Liver (tissue), 9 donors: Measurements from ENCODE around the gene MYCBPAP. TPM values are rescaled to one million over a fixed set of nuclear protein-coding genes. Genes with fewer than 3 reads are reported as not detected.

ENCODE experiments used
- DNase-seq: peaks from one replicate; pipeline ENCODE4 v3.0.0-alpha.2; 2017; ENCODE audit warnings: low spot score
- H3K27ac ChIP-seq, 2 donors: one replicate each; pipeline ENCODE4 v1.7.0; 2013; ENCODE audit warnings: inconsistent platforms in 2 of 2, low read length in 2 of 2, control low read depth in 1 of 2, low read depth in 1 of 2, mild to moderate bottlenecking in 1 of 2
- H3K27me3 ChIP-seq, 4 donors: one replicate each; pipeline versions ENCODE4 v1.6.1 to v1.7.0; 2013; ENCODE audit warnings: low read length in 3 of 4, inconsistent platforms in 1 of 4, mild to moderate bottlenecking in 1 of 4, moderate library complexity in 1 of 4; ENCODE audit not compliant: control insufficient read depth in 4 of 4, insufficient read depth in 4 of 4
- H3K36me3 ChIP-seq, 4 donors: one replicate each; pipeline versions ENCODE4 v1.6.1 to v1.7.0; 2013; ENCODE audit warnings: low read length in 3 of 4, mild to moderate bottlenecking in 3 of 4, low read depth in 1 of 4, moderate library complexity in 1 of 4; ENCODE audit not compliant: control insufficient read depth in 4 of 4, insufficient read depth in 3 of 4
- H3K4me1 ChIP-seq, 4 donors: one replicate each; pipeline versions ENCODE4 v1.6.1 to v1.7.0; 2013; ENCODE audit warnings: low read length in 3 of 4, mild to moderate bottlenecking in 3 of 4, moderate library complexity in 1 of 4; ENCODE audit not compliant: control insufficient read depth in 4 of 4, insufficient read depth in 4 of 4
- H3K4me3 ChIP-seq, 3 donors: one replicate each; pipeline versions ENCODE4 v1.6.1 to v1.7.0; 2013; ENCODE audit warnings: low read length in 3 of 3, control low read depth in 1 of 3, low read depth in 1 of 3, mild to moderate bottlenecking in 1 of 3
- H3K9ac ChIP-seq, 2 donors: one replicate each; pipeline ENCODE4 v1.7.0; 2013; ENCODE audit warnings: low read length in 2 of 2, mild to moderate bottlenecking in 2 of 2, moderate library complexity in 2 of 2, control low read depth in 1 of 2, low read depth in 1 of 2
- H3K9me3 ChIP-seq, 4 donors: one replicate each; pipeline versions ENCODE4 v1.6.1 to v1.7.0; 2013; ENCODE audit warnings: low read length in 3 of 4; ENCODE audit not compliant: control insufficient read depth in 4 of 4
- ATF3 ChIP-seq: IDR thresholded peaks from 2 replicates; pipeline ENCODE4 v1.6.1; 2016; ENCODE audit warnings: antibody characterized with exemption
- FOXA1 ChIP-seq: IDR thresholded peaks from 2 replicates; pipeline ENCODE4 v1.6.1; 2016; ENCODE audit warnings: antibody characterized with exemption
- FOXA2 ChIP-seq: IDR thresholded peaks from 2 replicates; pipeline ENCODE4 v1.6.1; 2016; ENCODE audit warnings: antibody characterized with exemption
- GABPA ChIP-seq, 2 donors: IDR thresholded peaks in 1 of 2; conservative IDR thresholded peaks in 1 of 2; 2 replicates each; pipeline ENCODE4 v1.6.1; 2016; ENCODE audit warnings: antibody characterized with exemption in 2 of 2, mild to moderate bottlenecking in 1 of 2, moderate library complexity in 1 of 2
- HNF4A ChIP-seq, 2 donors: conservative IDR thresholded peaks; 2 replicates each; pipeline ENCODE4 v1.6.1; 2016; ENCODE audit warnings: antibody characterized with exemption in 2 of 2, mild to moderate bottlenecking in 2 of 2
- HNF4G ChIP-seq: IDR thresholded peaks from 2 replicates; pipeline ENCODE4 v1.6.1; 2016; ENCODE audit warnings: antibody characterized with exemption
- JUND ChIP-seq, 2 donors: IDR thresholded peaks; 2 replicates each; pipeline ENCODE4 v1.6.1; 2016; ENCODE audit warnings: antibody characterized with exemption in 2 of 2
- NR2F2 ChIP-seq: IDR thresholded peaks from 2 replicates; pipeline ENCODE4 v1.6.1; 2016; ENCODE audit warnings: antibody characterized with exemption
- RAD21 ChIP-seq, 2 donors: IDR thresholded peaks; 2 replicates each; pipeline ENCODE4 v1.6.1; 2016; ENCODE audit warnings: antibody characterized with exemption in 2 of 2, mild to moderate bottlenecking in 2 of 2
- RXRA ChIP-seq, 2 donors: IDR thresholded peaks; 2 replicates each; pipeline ENCODE4 v1.6.1; 2017 to 2018; ENCODE audit warnings: antibody characterized with exemption in 2 of 2, mild to moderate bottlenecking in 1 of 2
- SP1 ChIP-seq: IDR thresholded peaks from 2 replicates; pipeline ENCODE4 v1.6.1; 2018; ENCODE audit warnings: antibody characterized with exemption, mild to moderate bottlenecking
- TAF1 ChIP-seq: conservative IDR thresholded peaks from 2 replicates; pipeline ENCODE4 v1.6.1; 2016; ENCODE audit warnings: antibody characterized with exemption, mild to moderate bottlenecking
- YY1 ChIP-seq: IDR thresholded peaks from 2 replicates; pipeline ENCODE4 v1.6.1; 2016; ENCODE audit warnings: antibody characterized with exemption, mild to moderate bottlenecking
- ZBTB33 ChIP-seq: IDR thresholded peaks from 2 replicates; pipeline ENCODE4 v1.6.1; 2016; ENCODE audit warnings: antibody characterized with exemption
- WGBS: extraction: QIAGEN DNeasy Blood & Tissue Kit; methylation state at CpG from one replicate; pipeline ENCODE4 v1.1.7; 2013; 5-methylcytosine and 5-hydroxymethylcytosine counted together
- polyA plus RNA-seq, 2 donors: library from polyadenylated mRNA; stranded (reverse) in 1 of 2; unstranded in 1 of 2; fragments of 200-250 nt in 1 of 2; fragments of >200 nt in 1 of 2; fragmentation: Nextera tagmentation in 1 of 2; extraction: Ambion mirVana in 1 of 2; gene quantifications; one replicate each; pipeline versions ENCODE4 v1.2.1 to v1.2.3, GENCODE V29; 2013 to 2015
- total RNA-seq, 2 donors: library from RNA; depleted of rRNA; stranded (reverse); fragments of >200 nt; gene quantifications; one replicate each; pipeline ENCODE4 v1.2.3, GENCODE V29; 2014
- TF ChIP-seq, protein P1 (sequence below): fragments of 150-350 bp; IDR thresholded peaks from 2 replicates; pipeline ENCODE4 v1.5.1; 2017; ENCODE audit warnings: improper control_type of control experiment, low read depth, low read length; ENCODE audit not compliant: missing input control
- TF ChIP-seq, protein P2 (sequence below): IDR thresholded peaks from 2 replicates; pipeline ENCODE4 v1.6.1; 2016; ENCODE audit warnings: antibody characterized with exemption
- TF ChIP-seq, protein P3 (sequence below): IDR thresholded peaks from 2 replicates; pipeline ENCODE4 v1.6.1; 2016; ENCODE audit warnings: antibody characterized with exemption, mild to moderate bottlenecking
- donor health status: healthy.
- donor health status: healthy.
- donor health status: healthy.
- donor health status: healthy.
- donor health status: healthy.

MYCBPAP gene
- total and polyA plus RNA-seq, 4 donors: 0.23 to 0.25 TPM; not detected in 2

DNA sequence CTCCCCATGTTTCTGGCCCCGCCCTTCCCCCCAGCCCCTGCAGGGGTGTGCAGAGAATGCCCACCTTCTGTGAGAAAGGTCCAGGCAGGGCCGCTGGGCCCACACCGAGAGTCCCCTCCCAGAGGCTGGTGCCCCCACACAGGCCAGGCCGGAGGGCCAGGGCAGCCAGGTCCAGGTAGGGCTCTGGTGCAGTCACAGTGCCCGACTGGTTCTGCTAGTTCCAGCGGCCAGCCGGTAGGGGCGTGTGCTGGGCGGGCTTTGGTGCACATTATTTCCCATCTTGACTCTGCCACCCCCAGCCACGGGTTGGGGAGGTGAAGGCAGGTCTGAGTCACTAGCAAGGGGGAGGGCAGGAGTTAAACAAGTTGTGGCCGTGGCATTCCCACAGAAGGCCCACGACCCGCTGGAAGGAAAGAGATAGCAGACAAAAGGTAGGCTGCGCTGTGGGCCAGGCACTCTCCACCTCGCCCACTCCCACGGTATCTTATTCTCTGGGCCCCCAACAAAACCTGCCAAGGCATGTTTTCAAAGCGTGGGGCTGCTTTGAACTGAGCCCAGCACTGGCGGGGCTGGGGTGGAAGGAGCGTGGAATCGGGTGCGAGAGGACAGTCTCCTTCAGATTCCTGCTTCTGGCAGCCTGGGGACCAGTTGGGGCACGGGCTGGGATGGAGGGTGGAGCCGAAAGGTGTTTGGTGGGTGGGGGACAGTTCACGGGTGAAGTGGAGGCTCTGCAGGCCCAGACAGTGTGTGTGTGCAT lies 26.2 kb downstream of the MYCBPAP start:
- Histone ChIP-seq H3K36me3 (no peaks in the 10 kb centered on the region), H3K27ac (no peak overlapping the region), H3K9ac (no peak overlapping the region), H3K27me3 (peaks cover 0 to 13% (median 4%) of the 10 kb centered on the region in 4 donors), H3K4me1 (peaks cover 1 to 13% (median 6%) of the 10 kb centered on the region in 4 donors), H3K4me3 (no peak overlapping the region), H3K9me3 (no peaks in the 10 kb centered on the region)
- TF ChIP-seq RAD21 (IDR thresholded peaks at IDR 0.05) (no peak), ZBTB33 (no peak), ATF3 (no peak), SP1 (no peak), FOXA2 (no peak), HNF4G (no peak), JUND (IDR thresholded peaks at IDR 0.05) (no peak), RXRA (IDR thresholded peaks at IDR 0.05) (no peak), TAF1 (no peak), GABPA (IDR thresholded peaks at IDR 0.05 in 1 of 2, conservative IDR thresholded peaks at IDR 0.05 in 1 of 2) (no peak), NR2F2 (no peak), FOXA1 (no peak), YY1 (no peak), HNF4A (conservative IDR thresholded peaks at IDR 0.05) (no peak)
- TF ChIP-seq, protein P1, sequence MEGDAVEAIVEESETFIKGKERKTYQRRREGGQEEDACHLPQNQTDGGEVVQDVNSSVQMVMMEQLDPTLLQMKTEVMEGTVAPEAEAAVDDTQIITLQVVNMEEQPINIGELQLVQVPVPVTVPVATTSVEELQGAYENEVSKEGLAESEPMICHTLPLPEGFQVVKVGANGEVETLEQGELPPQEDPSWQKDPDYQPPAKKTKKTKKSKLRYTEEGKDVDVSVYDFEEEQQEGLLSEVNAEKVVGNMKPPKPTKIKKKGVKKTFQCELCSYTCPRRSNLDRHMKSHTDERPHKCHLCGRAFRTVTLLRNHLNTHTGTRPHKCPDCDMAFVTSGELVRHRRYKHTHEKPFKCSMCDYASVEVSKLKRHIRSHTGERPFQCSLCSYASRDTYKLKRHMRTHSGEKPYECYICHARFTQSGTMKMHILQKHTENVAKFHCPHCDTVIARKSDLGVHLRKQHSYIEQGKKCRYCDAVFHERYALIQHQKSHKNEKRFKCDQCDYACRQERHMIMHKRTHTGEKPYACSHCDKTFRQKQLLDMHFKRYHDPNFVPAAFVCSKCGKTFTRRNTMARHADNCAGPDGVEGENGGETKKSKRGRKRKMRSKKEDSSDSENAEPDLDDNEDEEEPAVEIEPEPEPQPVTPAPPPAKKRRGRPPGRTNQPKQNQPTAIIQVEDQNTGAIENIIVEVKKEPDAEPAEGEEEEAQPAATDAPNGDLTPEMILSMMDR: no peak
- TF ChIP-seq, protein P2, sequence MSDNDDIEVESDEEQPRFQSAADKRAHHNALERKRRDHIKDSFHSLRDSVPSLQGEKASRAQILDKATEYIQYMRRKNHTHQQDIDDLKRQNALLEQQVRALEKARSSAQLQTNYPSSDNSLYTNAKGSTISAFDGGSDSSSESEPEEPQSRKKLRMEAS: no peak
- TF ChIP-seq, protein P3, sequence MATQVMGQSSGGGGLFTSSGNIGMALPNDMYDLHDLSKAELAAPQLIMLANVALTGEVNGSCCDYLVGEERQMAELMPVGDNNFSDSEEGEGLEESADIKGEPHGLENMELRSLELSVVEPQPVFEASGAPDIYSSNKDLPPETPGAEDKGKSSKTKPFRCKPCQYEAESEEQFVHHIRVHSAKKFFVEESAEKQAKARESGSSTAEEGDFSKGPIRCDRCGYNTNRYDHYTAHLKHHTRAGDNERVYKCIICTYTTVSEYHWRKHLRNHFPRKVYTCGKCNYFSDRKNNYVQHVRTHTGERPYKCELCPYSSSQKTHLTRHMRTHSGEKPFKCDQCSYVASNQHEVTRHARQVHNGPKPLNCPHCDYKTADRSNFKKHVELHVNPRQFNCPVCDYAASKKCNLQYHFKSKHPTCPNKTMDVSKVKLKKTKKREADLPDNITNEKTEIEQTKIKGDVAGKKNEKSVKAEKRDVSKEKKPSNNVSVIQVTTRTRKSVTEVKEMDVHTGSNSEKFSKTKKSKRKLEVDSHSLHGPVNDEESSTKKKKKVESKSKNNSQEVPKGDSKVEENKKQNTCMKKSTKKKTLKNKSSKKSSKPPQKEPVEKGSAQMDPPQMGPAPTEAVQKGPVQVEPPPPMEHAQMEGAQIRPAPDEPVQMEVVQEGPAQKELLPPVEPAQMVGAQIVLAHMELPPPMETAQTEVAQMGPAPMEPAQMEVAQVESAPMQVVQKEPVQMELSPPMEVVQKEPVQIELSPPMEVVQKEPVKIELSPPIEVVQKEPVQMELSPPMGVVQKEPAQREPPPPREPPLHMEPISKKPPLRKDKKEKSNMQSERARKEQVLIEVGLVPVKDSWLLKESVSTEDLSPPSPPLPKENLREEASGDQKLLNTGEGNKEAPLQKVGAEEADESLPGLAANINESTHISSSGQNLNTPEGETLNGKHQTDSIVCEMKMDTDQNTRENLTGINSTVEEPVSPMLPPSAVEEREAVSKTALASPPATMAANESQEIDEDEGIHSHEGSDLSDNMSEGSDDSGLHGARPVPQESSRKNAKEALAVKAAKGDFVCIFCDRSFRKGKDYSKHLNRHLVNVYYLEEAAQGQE: no peak
- no peak for DNase-seq
- 70% methylated on average over 24 of the region's 24 CpGs for WGBS
